Stimulated activated CD4-positive, alpha-beta T cell treated with anti-CD3 and anti-CD28 coated beads, Interleukin-12 subunit alpha, Interleukin-12 subunit beta, amount 100 ng/mL, for 48 hours (primary cell): ENCODE results near the gene PHF5A.
"Not testable (repeated sequence)": the region's sequence is repeated elsewhere in the genome, so short reads cannot be mapped to it uniquely, and the experiment has no call there.

Source experiments
- DNase-seq, 3 donors: peaks; one replicate each; pipeline ENCODE4 v3.0.0-alpha.2; 2020; ENCODE audit warnings: low read depth in 2 of 3, low spot score in 1 of 3

PHF5A gene

GRCh38 chr22:41488596-41489385, 20.3 kb upstream of the PHF5A start:
- no peak for DNase-seq

GRCh38 chr22:41488076-41488475, 19.6 kb upstream of the PHF5A start:
- DNase-seq = no peak

GRCh38 chr22:41487037-41487935, 18.8 kb upstream of the PHF5A start:
- DNase-seq = no peak

- no peak for DNase-seq
Observed at GRCh38 chr22:41485033-41485432, 16.5 kb upstream of the PHF5A start.

GRCh38 chr22:41482319-41482935, 13.9 kb upstream of the PHF5A start:
- no peak for DNase-seq

- DNase-seq = no peak
Observed at GRCh38 chr22:41481925-41482318, 13.4 kb upstream of the PHF5A start.

- DNase-seq = no peak
Observed at GRCh38 chr22:41481131-41481830, 12.8 kb upstream of the PHF5A start.

- no peak for DNase-seq
Observed at GRCh38 chr22:41480397-41480735, 11.9 kb upstream of the PHF5A start.

GRCh38 chr22:41479671-41480396, 11.3 kb upstream of the PHF5A start:
- DNase-seq = no peak

GRCh38 chr22:41478891-41479521, 10.5 kb upstream of the PHF5A start:
- no peak for DNase-seq

- no peak for DNase-seq
Observed at GRCh38 chr22:41478473-41478872, 10.0 kb upstream of the PHF5A start.

- DNase-seq = no peak
Observed at GRCh38 chr22:41474872-41475451, 6.5 kb upstream of the PHF5A start.

- DNase-seq = no peak
Observed at GRCh38 chr22:41471568-41471967, 3.1 kb upstream of the PHF5A start.

- no peak for DNase-seq
Observed at GRCh38 chr22:41470886-41471285, 2.4 kb upstream of the PHF5A start.

- DNase-seq = peak in 1 of 3 donors; percentile 15
Observed at GRCh38 chr22:41469218-41469851, 843 bp upstream of the PHF5A start.

- DNase-seq = no peak
Observed at GRCh38 chr22:41461901-41462300, 6.6 kb downstream of the PHF5A start.

GRCh38 chr22:41460071-41460470, 8.4 kb downstream of the PHF5A start:
- DNase-seq = not testable (repeated sequence)

GRCh38 chr22:41459431-41459830, 9.1 kb downstream of the PHF5A start:
- DNase-seq = no peak

- DNase-seq = no peak
Observed at GRCh38 chr22:41458161-41458728, 10.2 kb downstream of the PHF5A start.
